GM23338 (cell line): Measurements from ENCODE around the gene CDK7. TPM values are rescaled to one million over a fixed set of nuclear protein-coding genes. Genes with fewer than 3 reads are reported as not detected.

ENCODE experiments used
- ATAC-seq: fragments of 200-7000 bp; cut with Tn5 transposase; 3 replicates; pipeline ENCODE4 v1.9.1; 2020
- DNase-seq: peaks from one replicate; pipeline ENCODE4 v3.0.0-alpha.2; 2015; ENCODE audit warnings: low spot score
- H2AFZ ChIP-seq: fragments of 200-600 bp; sonication (generic); 2 replicates; pipeline ENCODE4 v1.8.0; 2016; ENCODE audit warnings: antibody characterized with exemption, mild to moderate bottlenecking, moderate library complexity
- H3F3A ChIP-seq: fragments of 200-600 bp; sonication (generic); replicated peaks from 2 replicates; pipeline ENCODE4 v1.8.0; 2017; ENCODE audit warnings: antibody characterized with exemption, mixed run types, low read depth
- H3K27ac ChIP-seq: fragments of 200-600 bp; sonication (generic); 2 replicates; pipeline ENCODE4 v1.6.1; 2016; ENCODE audit warnings: low read depth
- H3K27me3 ChIP-seq: fragments of 200-600 bp; sonication (generic); 2 replicates; pipeline ENCODE4 v1.8.0; 2016; ENCODE audit warnings: mild to moderate bottlenecking, mixed run types, moderate library complexity; ENCODE audit not compliant: insufficient read depth
- H3K36me3 ChIP-seq: fragments of 200-600 bp; sonication (generic); 2 replicates; pipeline ENCODE4 v1.8.0; 2016; ENCODE audit warnings: mild to moderate bottlenecking; ENCODE audit not compliant: insufficient read depth
- H3K4me1 ChIP-seq: fragments of 200-600 bp; sonication (generic); 2 replicates; pipeline ENCODE4 v1.8.0; 2016; ENCODE audit warnings: mild to moderate bottlenecking, moderate library complexity; ENCODE audit not compliant: insufficient read depth
- H3K4me2 ChIP-seq: fragments of 200-600 bp; sonication (generic); 2 replicates; pipeline ENCODE4 v1.7.1; 2017; ENCODE audit warnings: mixed run types
- H3K4me3 ChIP-seq: fragments of 200-600 bp; sonication (generic); 2 replicates; pipeline ENCODE4 v1.6.1; 2016; ENCODE audit warnings: mixed run types
- H3K79me2 ChIP-seq: fragments of 200-600 bp; sonication (generic); replicated peaks from 2 replicates; pipeline ENCODE4 v1.8.0; 2017; ENCODE audit warnings: mild to moderate bottlenecking; ENCODE audit not compliant: insufficient read depth
- H3K9me2 ChIP-seq: fragments of 200-600 bp; sonication (generic); 2 replicates; pipeline ENCODE4 v1.8.0; 2017; ENCODE audit not compliant: insufficient read depth
- H4K20me1 ChIP-seq: fragments of 200-600 bp; sonication (generic); replicated peaks from 2 replicates; pipeline ENCODE4 v1.8.0; 2017; ENCODE audit warnings: mild to moderate bottlenecking; ENCODE audit not compliant: insufficient read depth
- H3K27ac Mint-ChIP-seq: 2 replicates; pipeline ENCODE4 v1.8.0; 2020; ENCODE audit warnings: inconsistent platforms, mild to moderate bottlenecking, moderate library complexity, mixed read lengths
- H3K27me3 Mint-ChIP-seq: 3 replicates; pipeline ENCODE4 v1.8.0; 2022; ENCODE audit warnings: low read depth, mild to moderate bottlenecking, moderate library complexity, mixed read lengths, inconsistent platforms; ENCODE audit not compliant: insufficient read depth, poor library complexity
- H3K36me3 Mint-ChIP-seq: 3 replicates; pipeline ENCODE4 v1.8.0; 2021; ENCODE audit warnings: low read depth, mild to moderate bottlenecking, inconsistent platforms, moderate library complexity, mixed read lengths
- H3K4me1 Mint-ChIP-seq: 3 replicates; pipeline ENCODE4 v1.8.0; 2020; ENCODE audit warnings: mild to moderate bottlenecking, inconsistent platforms, mixed read lengths
- H3K4me3 Mint-ChIP-seq: 3 replicates; pipeline ENCODE4 v1.8.0; 2021; ENCODE audit warnings: moderate library complexity, mild to moderate bottlenecking, inconsistent platforms, mixed read lengths
- H3K9me3 Mint-ChIP-seq: 3 replicates; pipeline ENCODE4 v1.8.0; 2020; ENCODE audit warnings: moderate library complexity, mild to moderate bottlenecking, inconsistent platforms, mixed read lengths
- CREB1 ChIP-seq: fragments of 250-450 bp; sonication (Bioruptor Pico); IDR thresholded peaks from 2 replicates; pipeline ENCODE4 v1.5.0; 2020; ENCODE audit warnings: low read depth, mild to moderate bottlenecking, moderate library complexity
- EZH2phosphoT487 ChIP-seq: fragments of 200-600 bp; sonication (generic); IDR thresholded peaks from one replicate; pipeline ENCODE4 v1.8.1; 2018; ENCODE audit warnings: antibody characterized with exemption; ENCODE audit not compliant: unreplicated experiment
- JUNB ChIP-seq: IDR thresholded peaks from one replicate; pipeline ENCODE4 v1.6.1; 2016; ENCODE audit warnings: antibody characterized with exemption; ENCODE audit not compliant: unreplicated experiment
- POLR2AphosphoS5 ChIP-seq: IDR thresholded peaks from 2 replicates; pipeline ENCODE4 v1.6.1; 2016; ENCODE audit warnings: antibody characterized with exemption, low read depth
- STAT1 ChIP-seq: IDR thresholded peaks from one replicate; pipeline ENCODE4 v1.6.1; 2016; ENCODE audit warnings: antibody characterized with exemption; ENCODE audit not compliant: unreplicated experiment
- ZNF331 ChIP-seq: fragments of 250-450 bp; sonication (Bioruptor Pico); IDR thresholded peaks from 2 replicates; pipeline ENCODE4 v1.5.0; 2020; ENCODE audit warnings: low read depth, mild to moderate bottlenecking, moderate library complexity
- polyA plus RNA-seq: library from polyadenylated mRNA; unstranded; fragments of >200 nt; fragmentation: Nextera tagmentation; extraction: Ambion mirVana; gene quantifications from 2 replicates; pipeline ENCODE4 v1.2.1, GENCODE V29; 2016
- total RNA-seq: library from RNA; depleted of rRNA; stranded (reverse); fragments of >200 nt; shearing (Covaris generic); gene quantifications from 2 replicates; pipeline ENCODE4 v1.2.3, GENCODE V29; 2014
- TF ChIP-seq, protein P1 (sequence below): IDR thresholded peaks from 2 replicates; pipeline ENCODE4 v1.6.1; 2016; ENCODE audit warnings: antibody characterized with exemption
- TF ChIP-seq, protein P2 (sequence below), 2 experiments: fragments of 200-600 bp in 1 of 2; sonication (generic) in 1 of 2; conservative IDR thresholded peaks; 2 replicates each; pipeline versions ENCODE4 v1.5.1 to v1.6.1; 2016 to 2017; ENCODE audit warnings: antibody characterized with exemption in 2 of 2, low read depth in 2 of 2, mild to moderate bottlenecking in 2 of 2, moderate library complexity in 1 of 2
- TF ChIP-seq, protein P3 (sequence below): IDR thresholded peaks from one replicate; pipeline ENCODE4 v1.6.1; 2018; ENCODE audit warnings: antibody characterized with exemption; ENCODE audit not compliant: unreplicated experiment
- TF ChIP-seq, protein P4 (sequence below): fragments of 250-450 bp; sonication (Bioruptor Pico); IDR thresholded peaks from 2 replicates; pipeline ENCODE4 v1.5.0; 2020; ENCODE audit warnings: mild to moderate bottlenecking, moderate library complexity

Gene CDK7
- total and polyA plus RNA-seq, 2 experiments from 2014 or later: 78.4 to 80.7 TPM

DNA sequence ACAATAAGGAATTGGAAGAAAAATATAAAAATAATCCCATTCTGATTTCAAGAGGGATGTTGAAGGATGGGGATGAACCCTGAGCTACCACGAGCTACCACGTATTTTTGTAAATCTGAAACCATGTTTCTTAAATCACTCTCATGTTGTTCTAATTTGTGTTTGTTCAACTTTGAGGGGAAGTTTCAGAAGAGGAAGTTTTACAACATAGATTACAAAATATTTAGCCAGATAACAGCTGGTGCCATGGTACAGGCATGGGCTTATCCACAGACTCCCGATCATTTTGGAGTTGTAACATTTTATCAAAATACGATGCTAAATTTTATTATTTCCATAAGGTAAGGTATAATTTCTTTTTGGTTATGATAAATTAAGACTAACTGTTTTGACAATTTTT, 82.7 kb downstream of the CDK7 start:
- no peaks in the 10 kb centered on the region for H3K36me3 Mint-ChIP-seq
- peaks cover 1% of the 10 kb centered on the region for H3K27me3 Mint-ChIP-seq
- H3K27ac Mint-ChIP-seq: no peak overlapping the region
- Histone ChIP-seq H3F3A (no peaks in the 10 kb centered on the region), H4K20me1 (no peaks in the 10 kb centered on the region), H2AFZ (no peak overlapping the region), H3K79me2 (no peaks in the 10 kb centered on the region), H3K27me3 (no peaks in the 10 kb centered on the region), H3K27ac (no peak overlapping the region), H3K9me2 (no peaks in the 10 kb centered on the region), H3K36me3 (no peaks in the 10 kb centered on the region), H3K4me3 (no peak overlapping the region), H3K4me2 (no peak overlapping the region), H3K4me1 (no peaks in the 10 kb centered on the region)
- no peaks in the 10 kb centered on the region for H3K9me3 Mint-ChIP-seq
- ATAC-seq (no peak), DNase-seq (no peak)
- H3K4me1 Mint-ChIP-seq: 0 out of 3 replicates have a peak, but pooled peaks cover 2% of the 10 kb centered on the region
- H3K4me3 Mint-ChIP-seq: no peak overlapping the region
- TF ChIP-seq, protein P1, sequence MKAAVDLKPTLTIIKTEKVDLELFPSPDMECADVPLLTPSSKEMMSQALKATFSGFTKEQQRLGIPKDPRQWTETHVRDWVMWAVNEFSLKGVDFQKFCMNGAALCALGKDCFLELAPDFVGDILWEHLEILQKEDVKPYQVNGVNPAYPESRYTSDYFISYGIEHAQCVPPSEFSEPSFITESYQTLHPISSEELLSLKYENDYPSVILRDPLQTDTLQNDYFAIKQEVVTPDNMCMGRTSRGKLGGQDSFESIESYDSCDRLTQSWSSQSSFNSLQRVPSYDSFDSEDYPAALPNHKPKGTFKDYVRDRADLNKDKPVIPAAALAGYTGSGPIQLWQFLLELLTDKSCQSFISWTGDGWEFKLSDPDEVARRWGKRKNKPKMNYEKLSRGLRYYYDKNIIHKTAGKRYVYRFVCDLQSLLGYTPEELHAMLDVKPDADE: no peak
- TF ChIP-seq, protein P2, sequence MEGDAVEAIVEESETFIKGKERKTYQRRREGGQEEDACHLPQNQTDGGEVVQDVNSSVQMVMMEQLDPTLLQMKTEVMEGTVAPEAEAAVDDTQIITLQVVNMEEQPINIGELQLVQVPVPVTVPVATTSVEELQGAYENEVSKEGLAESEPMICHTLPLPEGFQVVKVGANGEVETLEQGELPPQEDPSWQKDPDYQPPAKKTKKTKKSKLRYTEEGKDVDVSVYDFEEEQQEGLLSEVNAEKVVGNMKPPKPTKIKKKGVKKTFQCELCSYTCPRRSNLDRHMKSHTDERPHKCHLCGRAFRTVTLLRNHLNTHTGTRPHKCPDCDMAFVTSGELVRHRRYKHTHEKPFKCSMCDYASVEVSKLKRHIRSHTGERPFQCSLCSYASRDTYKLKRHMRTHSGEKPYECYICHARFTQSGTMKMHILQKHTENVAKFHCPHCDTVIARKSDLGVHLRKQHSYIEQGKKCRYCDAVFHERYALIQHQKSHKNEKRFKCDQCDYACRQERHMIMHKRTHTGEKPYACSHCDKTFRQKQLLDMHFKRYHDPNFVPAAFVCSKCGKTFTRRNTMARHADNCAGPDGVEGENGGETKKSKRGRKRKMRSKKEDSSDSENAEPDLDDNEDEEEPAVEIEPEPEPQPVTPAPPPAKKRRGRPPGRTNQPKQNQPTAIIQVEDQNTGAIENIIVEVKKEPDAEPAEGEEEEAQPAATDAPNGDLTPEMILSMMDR (conservative IDR thresholded peaks at IDR 0.05; ENCODE audit: low read depth in 2 of 2): no peak
- TF ChIP-seq STAT1: no peak
- TF ChIP-seq, protein P3, sequence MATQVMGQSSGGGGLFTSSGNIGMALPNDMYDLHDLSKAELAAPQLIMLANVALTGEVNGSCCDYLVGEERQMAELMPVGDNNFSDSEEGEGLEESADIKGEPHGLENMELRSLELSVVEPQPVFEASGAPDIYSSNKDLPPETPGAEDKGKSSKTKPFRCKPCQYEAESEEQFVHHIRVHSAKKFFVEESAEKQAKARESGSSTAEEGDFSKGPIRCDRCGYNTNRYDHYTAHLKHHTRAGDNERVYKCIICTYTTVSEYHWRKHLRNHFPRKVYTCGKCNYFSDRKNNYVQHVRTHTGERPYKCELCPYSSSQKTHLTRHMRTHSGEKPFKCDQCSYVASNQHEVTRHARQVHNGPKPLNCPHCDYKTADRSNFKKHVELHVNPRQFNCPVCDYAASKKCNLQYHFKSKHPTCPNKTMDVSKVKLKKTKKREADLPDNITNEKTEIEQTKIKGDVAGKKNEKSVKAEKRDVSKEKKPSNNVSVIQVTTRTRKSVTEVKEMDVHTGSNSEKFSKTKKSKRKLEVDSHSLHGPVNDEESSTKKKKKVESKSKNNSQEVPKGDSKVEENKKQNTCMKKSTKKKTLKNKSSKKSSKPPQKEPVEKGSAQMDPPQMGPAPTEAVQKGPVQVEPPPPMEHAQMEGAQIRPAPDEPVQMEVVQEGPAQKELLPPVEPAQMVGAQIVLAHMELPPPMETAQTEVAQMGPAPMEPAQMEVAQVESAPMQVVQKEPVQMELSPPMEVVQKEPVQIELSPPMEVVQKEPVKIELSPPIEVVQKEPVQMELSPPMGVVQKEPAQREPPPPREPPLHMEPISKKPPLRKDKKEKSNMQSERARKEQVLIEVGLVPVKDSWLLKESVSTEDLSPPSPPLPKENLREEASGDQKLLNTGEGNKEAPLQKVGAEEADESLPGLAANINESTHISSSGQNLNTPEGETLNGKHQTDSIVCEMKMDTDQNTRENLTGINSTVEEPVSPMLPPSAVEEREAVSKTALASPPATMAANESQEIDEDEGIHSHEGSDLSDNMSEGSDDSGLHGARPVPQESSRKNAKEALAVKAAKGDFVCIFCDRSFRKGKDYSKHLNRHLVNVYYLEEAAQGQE: no peak
- no peak for TF ChIP-seq CREB1
- TF ChIP-seq ZNF331: no peak
- TF ChIP-seq, protein P4, sequence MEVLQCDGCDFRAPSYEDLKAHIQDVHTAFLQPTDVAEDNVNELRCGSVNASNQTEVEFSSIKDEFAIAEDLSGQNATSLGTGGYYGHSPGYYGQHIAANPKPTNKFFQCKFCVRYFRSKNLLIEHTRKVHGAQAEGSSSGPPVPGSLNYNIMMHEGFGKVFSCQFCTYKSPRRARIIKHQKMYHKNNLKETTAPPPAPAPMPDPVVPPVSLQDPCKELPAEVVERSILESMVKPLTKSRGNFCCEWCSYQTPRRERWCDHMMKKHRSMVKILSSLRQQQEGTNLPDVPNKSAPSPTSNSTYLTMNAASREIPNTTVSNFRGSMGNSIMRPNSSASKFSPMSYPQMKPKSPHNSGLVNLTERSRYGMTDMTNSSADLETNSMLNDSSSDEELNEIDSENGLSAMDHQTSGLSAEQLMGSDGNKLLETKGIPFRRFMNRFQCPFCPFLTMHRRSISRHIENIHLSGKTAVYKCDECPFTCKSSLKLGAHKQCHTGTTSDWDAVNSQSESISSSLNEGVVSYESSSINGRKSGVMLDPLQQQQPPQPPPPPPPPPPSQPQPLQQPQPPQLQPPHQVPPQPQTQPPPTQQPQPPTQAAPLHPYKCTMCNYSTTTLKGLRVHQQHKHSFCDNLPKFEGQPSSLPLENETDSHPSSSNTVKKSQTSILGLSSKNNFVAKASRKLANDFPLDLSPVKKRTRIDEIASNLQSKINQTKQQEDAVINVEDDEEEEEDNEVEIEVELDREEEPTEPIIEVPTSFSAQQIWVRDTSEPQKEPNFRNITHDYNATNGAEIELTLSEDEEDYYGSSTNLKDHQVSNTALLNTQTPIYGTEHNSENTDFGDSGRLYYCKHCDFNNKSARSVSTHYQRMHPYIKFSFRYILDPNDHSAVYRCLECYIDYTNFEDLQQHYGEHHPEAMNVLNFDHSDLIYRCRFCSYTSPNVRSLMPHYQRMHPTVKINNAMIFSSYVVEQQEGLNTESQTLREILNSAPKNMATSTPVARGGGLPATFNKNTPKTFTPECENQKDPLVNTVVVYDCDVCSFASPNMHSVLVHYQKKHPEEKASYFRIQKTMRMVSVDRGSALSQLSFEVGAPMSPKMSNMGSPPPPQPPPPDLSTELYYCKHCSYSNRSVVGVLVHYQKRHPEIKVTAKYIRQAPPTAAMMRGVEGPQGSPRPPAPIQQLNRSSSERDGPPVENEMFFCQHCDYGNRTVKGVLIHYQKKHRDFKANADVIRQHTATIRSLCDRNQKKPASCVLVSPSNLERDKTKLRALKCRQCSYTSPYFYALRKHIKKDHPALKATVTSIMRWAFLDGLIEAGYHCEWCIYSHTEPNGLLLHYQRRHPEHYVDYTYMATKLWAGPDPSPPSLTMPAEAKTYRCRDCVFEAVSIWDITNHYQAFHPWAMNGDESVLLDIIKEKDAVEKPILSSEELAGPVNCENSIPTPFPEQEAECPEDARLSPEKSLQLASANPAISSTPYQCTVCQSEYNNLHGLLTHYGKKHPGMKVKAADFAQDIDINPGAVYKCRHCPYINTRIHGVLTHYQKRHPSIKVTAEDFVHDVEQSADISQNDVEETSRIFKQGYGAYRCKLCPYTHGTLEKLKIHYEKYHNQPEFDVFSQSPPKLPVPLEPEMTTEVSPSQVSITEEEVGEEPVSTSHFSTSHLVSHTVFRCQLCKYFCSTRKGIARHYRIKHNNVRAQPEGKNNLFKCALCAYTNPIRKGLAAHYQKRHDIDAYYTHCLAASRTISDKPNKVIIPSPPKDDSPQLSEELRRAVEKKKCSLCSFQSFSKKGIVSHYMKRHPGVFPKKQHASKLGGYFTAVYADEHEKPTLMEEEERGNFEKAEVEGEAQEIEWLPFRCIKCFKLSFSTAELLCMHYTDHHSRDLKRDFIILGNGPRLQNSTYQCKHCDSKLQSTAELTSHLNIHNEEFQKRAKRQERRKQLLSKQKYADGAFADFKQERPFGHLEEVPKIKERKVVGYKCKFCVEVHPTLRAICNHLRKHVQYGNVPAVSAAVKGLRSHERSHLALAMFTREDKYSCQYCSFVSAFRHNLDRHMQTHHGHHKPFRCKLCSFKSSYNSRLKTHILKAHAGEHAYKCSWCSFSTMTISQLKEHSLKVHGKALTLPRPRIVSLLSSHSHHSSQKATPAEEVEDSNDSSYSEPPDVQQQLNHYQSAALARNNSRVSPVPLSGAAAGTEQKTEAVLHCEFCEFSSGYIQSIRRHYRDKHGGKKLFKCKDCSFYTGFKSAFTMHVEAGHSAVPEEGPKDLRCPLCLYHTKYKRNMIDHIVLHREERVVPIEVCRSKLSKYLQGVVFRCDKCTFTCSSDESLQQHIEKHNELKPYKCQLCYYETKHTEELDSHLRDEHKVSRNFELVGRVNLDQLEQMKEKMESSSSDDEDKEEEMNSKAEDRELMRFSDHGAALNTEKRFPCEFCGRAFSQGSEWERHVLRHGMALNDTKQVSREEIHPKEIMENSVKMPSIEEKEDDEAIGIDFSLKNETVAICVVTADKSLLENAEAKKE (CRISPR knock-in tag): no peak
- no peak for TF ChIP-seq POLR2AphosphoS5
- no peak for TF ChIP-seq JUNB
- TF ChIP-seq EZH2phosphoT487: no peak
